Left forelimb (tissue), 1 donor: ENCODE data around the gene ZRANB1.
"Not testable (repeated sequence)": the region's sequence is repeated elsewhere in the genome, so short reads cannot be mapped to it uniquely, and the experiment has no call there.

ENCODE experiments used
- DNase-seq: peaks from one replicate; pipeline ENCODE4 v3.0.0-alpha.2; 2018; ENCODE audit warnings: low spot score

Gene ZRANB1

DNA sequence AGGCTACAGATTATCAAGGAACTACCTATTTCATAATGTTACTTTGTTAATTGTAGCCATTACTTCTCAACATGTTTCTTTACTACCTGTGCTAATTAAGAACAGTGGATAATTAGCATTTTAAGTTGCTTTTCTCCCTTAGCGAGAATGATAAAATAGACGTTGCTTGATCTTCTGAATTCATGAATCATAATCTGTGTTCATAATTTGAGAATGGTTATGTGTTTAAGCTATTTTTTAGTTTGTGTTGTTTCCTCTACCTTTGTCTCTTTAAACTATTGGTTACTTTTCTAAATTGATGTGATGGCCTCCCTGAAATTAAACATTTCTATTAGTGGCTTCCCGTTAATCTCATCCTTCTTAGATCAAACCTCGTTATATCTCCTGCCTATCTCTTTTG lies at the start of gene ZRANB1:
TSS of gene ZRANB1 (plus strand) at position 301 of the 400 bp plus-strand sequence. CDS start 371 bp downstream, outside the sequence.
- DNase-seq: no peak

DNA sequence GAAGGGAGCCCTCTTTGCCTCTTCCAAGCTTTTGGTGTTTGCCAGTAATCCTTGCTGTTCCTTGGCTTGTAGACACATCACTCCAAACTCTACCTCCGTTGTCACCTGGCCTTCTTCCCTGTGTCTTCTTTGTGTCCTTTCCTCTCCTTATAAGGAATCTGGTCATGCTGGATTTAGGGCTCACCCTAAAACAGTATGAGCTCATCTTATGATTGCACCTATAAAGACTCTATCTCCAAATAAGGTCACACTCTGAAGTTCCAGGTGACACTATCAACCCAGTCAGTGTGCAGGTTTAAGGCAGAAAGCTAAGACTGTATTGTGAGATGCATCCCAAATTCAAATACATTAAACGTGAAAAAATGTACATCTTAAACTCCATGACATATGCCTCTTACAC lies 49.0 kb upstream of the ZRANB1 start:
- no peak for DNase-seq

DNA sequence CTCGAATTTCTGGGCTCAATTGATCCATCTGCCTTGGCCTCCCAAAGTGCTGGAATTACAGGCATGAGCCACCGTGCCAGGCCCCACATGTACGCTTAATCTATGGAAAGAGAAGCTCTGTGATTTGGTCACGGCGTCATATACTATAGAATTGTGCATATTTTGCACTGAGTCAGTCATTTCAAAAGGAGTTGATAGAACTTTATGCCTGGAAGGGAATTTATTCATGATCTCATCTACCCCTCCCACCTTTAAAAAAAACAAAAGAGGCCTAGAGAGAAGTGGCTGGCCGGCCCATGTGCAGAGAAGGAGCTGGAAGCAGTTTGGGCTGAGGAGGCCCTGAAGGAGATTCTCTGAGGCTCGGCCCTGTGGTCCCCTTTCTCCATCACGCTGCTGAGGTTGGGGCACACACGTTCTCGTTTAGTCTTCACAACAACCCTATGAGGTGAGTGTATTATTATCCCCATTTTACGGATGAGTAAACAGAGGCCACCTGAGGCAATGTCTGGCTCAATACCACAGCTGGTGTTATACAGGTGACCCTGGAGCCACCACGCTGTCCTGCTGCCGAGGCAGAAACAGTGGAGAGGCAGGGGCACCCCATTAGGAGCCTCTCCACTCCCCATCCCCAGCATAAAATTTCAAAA lies 47.2 kb upstream of the ZRANB1 start:
- DNase-seq: no peak

DNA sequence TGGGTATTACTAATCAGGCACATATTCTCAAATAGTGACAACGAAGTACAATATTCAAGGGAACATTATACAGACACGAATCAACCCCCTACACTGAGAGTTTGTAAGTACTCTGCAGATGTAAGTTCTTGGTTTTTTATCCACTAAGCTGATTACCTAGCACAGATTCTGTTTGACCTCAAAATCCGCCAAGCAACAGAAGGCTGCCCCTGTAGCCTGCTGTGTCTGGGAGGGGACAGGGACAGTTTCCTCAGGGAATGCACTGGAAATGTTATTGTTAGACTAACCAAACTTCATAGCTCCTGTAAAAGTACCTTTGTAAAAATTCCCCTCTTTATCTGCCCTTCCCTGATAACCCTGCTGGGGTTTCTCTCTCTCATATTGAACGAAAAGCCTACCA lies 45.2 kb upstream of the ZRANB1 start:
- DNase-seq: no peak

DNA sequence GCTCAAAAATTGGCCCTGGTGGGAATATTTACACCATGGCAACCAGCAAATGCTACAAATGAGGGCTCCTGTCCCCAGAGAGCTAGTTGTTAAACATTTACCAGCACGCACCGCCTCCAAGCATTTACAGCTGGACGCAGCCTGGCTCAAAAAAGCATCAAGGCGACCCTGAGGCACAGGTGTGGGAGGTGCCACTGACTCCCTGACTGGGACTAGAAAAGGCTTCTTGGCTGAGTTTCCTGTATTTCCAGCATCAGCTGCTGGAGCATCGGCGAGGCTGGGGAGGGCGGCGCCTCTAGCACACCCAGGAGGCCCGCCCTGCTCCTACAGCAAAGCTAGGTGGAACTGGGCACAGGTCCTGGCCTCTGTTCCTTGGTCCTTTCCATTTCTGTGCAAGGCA lies 43.5 kb upstream of the ZRANB1 start:
- no peak for DNase-seq

DNA sequence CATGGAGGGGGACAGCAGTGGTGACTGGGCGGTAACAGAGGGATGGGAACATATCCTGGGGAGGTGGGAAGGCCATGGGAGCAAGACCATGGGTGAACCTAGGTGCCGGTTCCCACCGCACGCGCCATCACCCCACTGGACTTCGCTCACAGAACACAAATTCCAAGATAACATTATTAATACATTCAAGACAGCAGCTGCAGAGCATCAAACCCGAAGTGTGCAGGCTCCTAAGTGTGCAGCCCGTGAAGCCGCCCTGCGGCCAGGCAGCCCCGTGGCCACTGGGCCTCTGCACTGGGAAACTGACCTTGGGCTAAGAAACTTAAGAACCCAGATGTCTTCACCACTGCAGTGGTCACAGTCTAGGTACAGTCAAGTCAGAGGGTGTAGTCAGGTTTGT lies 42.8 kb upstream of the ZRANB1 start:
- no peak for DNase-seq

DNA sequence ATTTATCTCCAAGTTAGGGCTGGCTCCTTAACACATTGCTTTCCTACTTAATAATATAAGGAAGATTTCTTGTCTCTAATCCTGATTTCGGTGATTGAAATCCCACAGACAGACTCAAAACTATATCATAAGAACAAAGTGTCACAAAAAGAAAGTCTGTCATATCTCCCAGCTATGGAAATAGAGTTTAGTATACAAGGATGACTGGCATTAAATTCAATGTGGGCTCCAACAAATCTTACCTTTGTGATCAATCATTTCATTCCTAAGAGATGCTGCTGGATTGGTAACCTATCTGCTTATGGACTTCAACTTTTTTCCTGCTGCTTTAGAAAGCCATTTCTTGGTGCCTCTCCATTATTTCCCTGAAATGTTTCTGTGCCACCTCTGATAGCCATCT lies 39.5 kb upstream of the ZRANB1 start:
- no peak for DNase-seq

DNA sequence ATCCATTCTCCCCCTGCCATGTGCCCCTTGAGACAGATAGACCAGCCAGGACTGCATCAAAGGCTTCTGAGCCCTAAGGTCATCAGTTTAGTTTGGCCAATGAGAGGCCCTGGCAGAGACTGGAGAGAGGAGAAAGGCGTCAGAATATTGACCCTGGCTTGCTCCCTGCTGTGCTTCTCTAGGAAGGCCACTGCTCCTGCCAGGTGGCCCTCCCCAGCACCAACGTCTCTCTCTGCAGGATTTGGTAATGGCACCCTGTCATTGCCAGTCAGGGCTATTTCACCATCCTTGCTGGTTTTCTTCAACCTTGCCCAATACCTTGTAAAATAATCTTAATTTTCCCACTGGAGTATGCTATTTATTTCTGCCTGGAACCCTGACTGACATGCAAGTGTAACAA lies 38.8 kb upstream of the ZRANB1 start:
- DNase-seq: no peak

DNA sequence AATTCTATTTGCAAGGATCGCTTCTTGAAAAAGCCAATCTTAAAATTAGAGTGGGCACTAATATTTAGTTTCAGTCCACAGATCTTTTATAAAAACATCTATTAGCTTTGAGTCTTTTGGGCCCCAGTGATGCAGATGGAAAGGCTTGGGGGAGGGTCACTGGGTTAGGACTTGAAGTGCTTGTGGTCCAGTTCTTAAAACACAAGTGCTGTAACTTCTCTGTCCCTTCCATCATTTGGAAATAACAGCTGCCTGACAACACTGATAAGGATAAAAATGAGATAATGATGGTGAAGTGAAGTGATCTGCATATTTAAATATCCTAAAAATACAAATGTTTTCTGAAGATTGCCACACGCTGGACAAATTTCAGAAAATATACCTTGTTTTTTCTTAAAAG lies 37.1 kb upstream of the ZRANB1 start:
- no peak for DNase-seq

DNA sequence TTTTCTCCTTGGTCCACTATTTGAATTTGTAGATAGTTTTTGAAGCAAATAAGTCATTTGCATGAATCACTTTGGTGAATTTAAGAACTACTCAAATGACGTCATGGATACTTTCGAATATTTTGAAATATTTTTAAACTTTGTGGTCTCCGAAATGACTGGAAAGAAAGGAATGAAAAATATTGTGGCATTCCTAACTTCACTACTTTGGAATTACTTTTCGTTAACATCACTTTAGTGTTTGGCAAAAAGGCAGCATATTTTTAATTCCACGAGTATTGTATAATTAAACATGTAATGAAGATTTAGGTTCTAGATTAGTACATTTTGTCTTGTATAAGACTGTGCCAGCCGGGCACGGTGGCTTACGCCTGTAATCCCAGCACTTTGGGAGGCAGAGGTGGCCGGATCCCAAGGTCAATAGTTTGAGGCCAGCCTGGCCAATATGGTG lies 35.3 kb upstream of the ZRANB1 start:
- DNase-seq: no peak

DNA sequence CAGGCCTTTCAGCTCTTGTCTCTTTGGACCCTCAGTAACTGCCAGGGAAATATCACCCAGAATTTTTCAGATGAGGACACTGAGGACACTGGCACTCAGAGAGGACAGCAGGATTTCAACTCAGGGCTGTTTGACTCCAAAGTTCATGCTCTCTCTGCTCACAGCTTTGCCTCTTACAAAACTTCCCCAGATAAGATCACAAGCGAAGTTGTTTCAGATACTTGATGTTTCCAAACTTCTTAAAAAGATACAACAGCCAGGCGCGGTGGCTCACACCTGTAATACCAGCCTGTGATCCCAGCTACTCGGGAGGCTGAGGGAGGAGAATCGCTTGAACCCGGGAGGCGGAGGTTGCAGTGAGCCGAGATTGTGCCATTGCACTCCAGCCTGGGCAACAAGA lies 32.4 kb upstream of the ZRANB1 start:
- no peak for DNase-seq

DNA sequence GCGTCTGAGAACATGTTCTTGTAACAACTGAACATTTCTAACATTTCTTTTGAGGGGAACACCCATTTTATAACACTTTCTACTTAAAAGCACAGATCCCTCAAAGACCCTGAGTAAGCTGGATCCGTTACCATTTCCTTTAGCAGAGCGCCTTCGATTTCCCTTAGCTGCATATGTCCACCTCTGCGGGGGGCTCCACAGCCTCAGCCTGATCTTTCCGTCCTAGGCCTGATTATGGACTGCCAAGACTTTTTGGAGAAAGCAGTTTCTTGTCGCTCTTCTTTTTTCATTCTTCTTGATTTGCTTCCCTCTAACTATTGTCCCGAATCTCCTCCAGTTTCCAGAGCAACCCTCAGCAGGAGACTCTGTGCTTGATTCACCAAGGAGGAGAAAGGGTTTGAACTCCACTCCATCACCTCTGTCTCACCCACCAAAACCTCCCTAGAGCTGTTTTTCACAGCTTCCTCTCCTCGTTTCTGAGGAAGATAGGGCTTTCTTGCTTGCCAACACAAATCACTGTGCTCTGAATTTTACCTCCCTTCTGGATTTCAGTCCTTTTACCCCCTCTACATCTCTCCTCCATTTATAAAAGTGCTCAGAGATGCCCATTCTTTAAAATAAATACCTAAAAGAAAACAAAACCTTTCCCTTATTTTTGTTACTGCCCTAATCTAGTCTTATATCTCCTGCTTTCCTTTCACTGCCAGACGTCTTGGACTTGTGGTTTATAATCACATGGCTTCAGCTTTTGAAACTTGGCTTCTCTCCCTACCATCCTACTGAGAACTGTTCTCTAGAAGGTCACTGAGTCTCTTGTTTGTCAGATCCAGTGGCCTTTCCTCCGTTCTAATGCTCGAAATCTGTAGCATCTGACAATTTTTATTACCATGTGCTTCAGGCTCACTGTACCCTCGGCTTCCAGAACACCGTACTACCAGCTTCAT lies 30.5 kb upstream of the ZRANB1 start:
- no peak for DNase-seq

DNA sequence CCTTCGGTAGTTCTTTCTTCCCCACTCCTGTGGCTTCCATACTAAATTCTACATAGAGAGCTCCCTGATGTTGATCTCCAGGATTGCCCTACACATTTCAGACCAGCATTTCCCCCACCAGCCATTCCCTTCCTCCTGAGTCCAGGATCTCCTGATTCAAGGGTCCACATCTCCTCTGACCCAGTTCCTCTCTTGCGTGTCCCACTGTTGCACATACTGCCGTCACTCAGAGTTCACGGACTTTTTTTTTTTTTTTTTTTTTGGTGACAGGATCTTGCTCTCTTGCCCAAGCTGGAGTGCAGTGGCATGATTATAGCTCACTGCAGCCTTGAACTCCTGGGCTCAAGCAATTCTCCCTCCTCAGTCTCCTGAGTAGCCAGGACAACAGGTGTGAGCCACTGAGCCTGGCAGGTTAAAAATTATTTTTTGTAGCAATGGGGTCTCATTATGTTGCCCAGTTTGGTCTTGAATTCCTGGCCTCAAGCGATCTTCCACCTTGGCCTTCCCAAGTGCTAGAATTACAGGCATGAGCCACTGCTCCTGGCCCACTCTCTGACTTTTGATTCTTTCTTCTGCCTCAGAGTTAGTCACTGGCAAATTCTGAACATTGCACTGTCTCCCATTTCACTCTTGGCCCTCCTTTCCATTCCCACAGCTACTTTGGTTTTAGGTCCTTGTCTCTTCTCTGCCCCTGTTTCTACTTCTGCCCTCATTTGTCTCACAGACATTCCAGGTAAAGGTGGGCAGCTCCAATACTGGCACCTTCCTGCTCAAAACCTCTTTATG lies 29.6 kb upstream of the ZRANB1 start:
- DNase-seq: no peak

DNA sequence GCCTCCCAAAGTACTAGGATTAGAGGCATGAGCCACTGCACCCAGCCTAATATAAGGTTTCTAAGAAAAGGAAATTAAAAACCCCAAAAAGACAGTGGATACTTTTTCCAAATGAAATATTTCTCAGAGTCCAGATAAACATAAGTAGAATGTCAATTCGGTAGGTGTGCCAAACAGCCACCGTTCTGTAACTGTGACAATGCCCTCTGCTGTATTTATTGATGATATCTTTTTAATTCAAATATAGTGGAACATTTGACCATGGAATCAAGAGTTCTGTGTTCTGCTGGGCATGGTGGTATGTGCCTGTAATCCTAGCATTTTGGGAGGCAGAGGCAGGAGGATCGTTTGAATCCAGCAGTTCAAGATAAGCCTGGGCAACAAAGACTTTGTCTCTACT lies 28.8 kb upstream of the ZRANB1 start:
- DNase-seq: no peak

DNA sequence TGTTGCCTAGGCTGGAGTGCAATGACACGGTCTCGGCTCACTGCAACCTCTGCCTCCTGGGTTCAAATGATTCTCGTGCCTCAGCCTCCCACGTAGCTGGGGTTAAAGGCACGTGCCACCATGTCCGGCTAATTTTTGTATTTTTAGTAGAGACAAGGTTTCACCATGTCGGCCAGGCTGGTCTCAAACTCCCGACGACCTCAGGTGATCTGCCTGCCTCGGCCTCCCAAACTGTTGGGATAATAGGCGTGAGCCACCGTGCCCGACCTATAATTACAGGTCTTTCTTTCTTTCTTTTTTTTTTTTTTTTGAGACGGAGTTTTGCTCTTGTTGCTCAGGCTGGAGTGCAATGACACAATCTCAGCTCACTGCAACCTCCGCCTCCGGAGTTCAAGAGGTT lies 27.5 kb upstream of the ZRANB1 start:
- not testable (repeated sequence) for DNase-seq

DNA sequence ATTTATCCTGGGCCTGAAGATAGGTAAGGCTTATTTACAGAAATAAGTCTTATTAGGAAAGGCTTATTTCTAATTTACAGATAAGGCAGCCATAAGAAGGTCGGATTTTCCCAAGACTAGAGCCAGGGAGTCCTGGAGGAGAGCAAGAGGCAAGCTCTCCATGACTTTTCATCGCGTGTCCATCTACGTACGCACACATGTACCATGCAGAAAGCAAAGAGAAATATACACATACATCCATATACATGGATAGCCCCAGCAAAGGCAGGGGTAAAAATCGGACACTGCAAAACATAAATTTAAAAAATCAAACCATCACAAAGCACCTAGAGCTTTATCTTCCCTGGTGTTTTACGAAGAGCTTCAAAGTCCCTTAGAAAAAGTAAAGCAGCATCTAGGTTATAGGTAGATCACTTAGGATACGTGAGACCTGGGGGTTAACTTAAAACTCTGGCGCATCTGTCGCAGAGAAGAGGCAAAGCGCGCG lies 25.8 kb upstream of the ZRANB1 start:
- DNase-seq: no peak

DNA sequence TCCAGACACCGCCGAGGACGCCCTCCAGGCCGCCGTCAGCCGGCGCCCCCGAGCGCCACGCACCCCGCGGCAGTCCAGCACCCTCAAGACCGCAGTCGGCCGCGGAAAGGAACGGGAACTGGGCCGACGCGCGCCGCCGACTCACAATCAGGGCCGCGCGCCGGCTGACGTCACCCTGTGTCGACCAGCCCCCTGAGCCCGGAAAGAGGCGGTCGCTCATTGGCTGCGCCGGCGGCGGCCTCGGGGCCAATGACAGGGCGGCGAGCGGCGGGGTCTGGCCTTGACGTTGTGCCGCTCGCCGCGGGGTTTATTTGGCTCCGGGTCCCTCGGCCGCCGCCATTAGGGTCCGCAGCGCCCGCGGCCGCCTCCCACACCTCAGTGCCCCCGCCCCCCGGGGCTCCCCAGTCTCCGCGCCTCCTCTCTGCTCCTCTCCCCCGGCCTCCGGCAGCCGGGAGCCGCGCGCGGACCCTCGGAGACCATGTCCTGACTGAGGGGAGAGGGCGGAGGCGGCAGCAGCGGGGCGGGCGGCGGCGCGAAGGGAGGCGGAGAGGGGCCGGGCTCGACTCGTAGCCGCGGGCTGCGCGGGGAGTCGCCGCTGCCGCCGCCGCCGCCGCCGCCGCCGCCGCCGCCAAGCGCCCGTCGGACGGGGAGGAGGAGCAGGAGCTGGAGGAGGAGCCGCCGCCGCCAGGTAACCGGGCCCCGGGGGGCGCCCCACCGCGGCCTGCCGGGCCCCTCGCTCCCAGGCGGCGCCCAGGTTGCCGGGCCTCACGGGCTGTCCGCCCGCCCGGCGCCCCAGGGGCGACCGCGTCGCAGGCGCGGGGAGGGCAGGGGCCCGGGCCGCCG lies 25.1 kb upstream of the ZRANB1 start:
- DNase-seq: peak; percentile 99

DNA sequence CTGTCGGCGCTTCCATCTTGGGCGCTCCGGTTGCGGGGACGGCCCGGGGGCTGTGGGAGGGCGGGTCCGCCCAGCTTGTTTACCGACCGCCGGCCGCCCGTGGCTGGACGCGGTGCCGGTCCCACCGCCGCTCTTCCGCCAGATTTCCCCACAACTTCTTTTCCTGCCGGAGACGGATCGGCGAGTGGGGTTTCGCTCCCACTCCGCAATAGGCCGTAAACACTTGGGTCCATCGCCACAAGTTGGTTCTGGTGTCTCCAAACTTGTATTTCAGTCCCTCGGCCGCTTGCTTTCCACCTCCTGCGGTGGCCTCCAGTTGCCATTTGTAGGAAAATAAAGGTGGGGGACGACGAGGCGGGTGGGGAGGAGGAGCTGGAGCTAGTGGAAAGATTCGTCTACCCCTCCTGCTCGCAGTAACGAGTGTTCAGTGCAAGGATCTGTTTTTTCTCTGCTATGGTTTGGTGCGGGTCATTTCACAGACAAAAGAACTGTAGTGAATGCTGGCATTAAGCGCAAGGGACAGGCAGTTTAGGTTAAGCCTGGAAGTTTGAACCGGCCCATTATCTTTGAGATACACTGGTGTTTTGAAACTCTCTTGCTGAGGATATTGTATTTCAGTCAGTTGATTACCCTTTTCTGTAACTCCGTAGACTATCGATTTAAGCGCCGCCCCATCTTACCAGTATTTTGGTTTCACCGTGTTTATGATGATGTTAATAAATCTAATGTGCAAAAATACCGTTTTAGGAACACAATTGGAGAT lies 24.3 kb upstream of the ZRANB1 start:
- DNase-seq: peak; percentile 82

DNA sequence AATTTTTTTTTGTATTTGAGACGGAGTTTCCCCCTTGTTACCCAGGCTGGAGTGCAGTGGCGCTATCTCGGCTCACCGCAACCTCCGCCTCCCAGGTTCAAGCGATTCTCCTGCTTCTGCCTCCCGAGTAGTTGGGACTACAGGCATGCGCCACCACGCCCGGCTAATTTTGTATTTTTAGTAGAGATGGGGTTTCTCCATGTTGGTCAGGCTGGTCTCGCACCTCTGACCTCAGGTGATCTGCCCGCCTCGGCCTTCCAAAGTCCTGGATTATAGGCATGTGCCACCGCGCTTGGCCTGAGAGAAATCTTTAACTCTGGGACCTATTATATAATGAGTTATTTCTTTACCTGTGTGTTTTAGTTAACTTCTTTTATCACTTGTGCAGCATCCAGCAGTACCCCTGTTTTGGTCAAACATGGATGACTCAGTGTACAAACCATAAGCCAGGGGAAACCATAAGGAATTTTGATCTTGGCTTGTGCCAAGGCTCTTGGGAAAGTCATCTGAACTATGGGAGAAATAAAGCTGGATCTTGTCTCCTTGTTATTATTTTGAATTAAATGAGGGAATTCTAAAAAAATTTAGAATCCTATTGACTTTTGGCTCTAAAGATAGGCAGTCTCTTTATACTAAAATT lies 23.6 kb upstream of the ZRANB1 start:
- DNase-seq: no peak

DNA sequence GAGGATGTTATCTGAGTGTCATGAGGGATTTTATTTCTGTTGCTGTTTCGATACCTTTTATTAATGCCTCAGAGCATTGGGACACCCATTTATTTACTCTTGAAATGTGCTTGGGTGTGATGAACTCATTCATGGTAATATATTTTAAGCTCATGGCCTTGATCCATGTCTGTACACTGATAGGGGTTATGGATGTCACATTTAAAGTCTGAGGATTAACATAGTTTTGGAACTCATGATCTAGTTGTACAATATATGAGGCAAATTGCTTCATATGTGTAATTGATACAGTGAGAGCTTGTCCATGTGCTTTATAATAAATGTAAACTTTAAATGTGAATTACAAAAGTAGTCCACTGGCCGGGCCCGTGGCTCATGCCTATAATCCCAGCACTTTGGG lies 23.0 kb upstream of the ZRANB1 start:
- no peak for DNase-seq
